Measurements from ENCODE around the gene TPX2.
A peak's percentile ranks its signal among the peaks of the same experiment; 100 is the strongest.

TPX2 gene

DNA sequence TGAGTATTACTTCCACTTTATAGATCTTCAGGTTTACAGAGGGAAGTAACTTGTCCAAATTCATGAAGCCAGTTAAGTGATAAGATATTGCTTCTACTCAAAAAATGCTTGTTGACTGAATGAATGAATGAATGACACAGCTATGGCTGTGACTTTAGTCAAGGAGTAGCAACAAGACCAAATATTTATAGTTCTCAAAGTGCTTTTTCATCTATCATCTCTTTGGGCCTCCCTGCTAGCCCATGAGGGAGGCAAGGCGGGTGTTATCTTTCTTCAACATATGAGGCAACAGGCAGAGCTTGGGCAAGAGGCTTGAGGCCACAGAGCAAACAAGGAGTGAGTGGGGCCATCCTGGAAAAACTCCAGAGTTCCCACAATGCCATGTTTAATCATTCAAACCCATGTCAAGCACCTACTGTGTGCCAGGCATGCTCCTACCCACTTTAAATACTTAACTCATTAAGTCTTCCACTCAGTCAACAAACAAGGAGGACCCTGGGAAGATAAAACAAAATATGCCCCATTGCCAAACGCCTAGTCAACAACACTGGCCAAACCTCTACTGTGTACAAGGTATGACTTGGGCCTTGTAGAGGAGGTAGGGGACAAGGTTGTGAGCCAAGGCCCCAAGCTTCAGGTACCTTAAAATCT lies 32.4 kb upstream of the TPX2 start:
- no peak for DNase-seq (ENCODE audit: low spot score)

DNA sequence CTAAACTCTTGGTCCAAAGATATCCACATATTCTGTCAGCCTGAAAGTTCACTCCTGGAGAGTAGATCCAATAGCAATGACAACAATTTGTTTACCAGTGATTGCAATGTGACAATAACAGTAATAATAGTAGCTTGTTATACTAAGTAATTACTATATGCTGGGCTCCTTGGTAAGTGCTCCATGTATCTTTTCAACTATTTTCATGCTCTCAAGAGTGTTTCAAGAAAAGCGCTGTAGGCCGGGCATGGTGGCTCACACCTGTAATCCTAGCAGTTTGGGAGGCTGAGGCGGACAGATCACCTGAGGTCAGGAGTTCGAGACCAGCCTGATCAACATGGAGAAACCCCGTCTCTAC lies 31.9 kb upstream of the TPX2 start:
- no peak for DNase-seq (ENCODE audit: low spot score)

DNA sequence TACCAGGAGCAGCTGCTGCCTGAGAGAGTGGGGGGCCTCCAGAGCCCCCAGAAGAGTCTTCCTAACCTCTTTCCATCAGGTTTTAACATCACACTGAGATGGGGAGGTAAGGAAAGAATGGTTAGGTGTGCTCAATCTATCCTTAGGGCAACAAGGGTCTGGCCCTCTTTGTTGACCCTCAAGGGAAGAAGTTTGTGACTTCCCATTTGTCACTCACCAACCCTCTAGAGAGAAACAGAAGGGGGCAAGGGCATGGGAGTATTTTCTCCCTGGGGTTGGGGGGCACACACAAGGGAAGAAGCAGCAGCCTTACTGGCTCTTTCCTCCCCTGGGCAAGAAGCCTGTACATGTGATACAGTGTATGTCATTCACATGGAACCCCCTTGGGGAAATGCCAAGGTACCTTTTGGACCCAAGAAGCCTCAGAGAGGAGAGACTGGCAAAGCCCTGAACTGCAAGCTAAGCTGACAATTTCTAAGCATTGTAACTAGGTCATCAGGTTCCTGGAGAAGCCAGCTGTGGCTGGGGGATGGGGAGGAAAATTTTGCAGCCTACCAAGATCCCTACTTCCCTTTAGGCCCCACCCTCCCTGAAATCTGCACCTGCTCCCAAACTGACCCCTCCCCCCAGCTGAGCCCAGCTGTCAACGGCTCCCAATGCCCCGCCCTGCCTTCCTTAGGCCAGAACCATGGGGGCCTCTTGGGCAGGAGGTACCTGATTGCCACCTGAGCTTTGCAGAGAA lies 30.9 kb upstream of the TPX2 start:
- DNase-seq (ENCODE audit: low spot score) = no peak

DNA sequence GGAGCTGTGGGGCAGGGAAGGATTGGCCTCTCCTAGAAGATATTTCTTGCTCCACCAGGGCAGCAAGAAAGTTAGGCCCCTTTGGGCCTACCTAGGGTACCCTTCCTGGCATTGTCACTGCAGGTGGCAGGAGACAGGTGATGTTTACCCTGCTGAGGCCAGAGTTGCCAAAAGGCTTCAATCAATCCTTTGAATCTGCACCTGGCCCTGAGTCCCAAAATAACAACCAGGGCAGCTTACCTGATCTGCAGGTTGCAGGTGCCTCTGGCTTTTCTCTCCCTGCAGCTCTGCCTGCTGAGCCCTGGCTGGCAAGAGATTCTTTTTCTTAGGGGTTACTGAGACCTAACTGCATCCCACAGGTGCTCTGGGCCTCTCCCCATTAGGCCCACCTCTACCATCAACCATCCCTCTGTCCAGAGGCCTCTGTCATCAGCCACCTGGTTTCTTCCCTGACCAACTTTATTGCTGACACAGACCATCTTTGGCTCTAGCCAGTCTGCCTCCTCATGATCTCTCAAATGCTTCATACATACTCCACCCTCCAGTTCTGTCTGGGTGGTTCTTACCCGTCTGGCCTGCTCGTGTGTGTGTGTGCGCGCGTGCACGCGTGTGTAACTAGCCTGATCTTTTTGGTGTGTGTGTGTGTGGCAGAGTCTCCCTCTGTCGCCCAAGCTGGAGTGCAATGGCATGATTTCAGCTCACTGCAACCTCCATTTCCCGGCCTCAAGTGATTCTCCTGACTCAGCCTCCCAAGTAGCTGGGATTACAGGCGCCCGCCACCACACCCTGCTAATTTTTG lies 30.2 kb upstream of the TPX2 start:
- no peak for DNase-seq (ENCODE audit: low spot score)

DNA sequence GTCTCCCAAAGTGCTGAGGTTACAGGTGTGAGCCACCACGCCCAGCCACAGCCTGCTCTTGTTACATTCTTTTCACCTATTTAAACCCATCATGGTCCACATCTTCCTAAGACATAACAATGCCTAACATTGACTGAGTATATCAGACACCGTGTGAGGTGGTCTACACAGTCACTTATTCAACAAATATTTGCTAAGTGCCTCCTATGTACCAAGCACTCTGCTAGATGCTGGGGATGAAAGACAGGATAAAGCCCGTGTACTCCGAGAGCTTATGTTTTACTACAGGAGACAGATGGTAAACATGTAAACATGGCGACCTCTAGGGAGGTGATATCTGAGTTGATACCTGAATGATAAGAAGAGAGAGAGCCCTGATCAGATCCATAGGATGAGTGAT lies 29.2 kb upstream of the TPX2 start:
- DNase-seq (ENCODE audit: low spot score) = no peak

DNA sequence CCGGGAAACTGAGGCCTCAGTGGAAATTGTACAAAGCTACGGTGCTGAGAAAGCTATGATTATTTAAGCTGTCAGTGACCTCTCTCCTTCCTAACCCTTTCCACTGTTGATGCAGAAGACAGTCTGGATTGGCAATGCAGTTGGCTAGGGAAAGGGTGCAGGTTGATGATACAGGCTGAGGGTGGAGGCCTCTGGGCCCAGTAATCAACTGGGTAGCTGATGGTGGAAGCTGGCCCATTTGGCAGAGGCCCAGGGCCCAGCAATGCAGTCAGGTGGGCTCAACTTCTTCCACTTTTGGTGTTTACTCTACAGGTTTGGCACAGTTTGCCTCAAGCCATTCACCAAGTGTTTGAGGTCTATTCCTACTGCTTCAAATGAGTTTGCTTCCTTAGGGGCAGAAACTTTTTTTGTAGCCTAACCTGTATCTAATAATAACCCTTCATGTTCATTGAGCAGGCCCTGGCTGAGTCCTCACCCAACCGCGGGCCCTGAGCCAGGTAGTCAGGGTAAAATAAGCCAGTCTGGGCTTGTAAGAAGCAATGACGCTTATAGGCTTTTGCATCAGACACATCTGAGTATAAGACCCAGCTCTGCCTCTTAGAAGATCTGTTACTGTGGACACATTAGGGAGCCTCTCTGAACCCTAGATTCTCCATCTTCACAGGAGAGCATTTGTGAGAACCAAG lies 28.5 kb upstream of the TPX2 start:
- DNase-seq (ENCODE audit: low spot score) = no peak

DNA sequence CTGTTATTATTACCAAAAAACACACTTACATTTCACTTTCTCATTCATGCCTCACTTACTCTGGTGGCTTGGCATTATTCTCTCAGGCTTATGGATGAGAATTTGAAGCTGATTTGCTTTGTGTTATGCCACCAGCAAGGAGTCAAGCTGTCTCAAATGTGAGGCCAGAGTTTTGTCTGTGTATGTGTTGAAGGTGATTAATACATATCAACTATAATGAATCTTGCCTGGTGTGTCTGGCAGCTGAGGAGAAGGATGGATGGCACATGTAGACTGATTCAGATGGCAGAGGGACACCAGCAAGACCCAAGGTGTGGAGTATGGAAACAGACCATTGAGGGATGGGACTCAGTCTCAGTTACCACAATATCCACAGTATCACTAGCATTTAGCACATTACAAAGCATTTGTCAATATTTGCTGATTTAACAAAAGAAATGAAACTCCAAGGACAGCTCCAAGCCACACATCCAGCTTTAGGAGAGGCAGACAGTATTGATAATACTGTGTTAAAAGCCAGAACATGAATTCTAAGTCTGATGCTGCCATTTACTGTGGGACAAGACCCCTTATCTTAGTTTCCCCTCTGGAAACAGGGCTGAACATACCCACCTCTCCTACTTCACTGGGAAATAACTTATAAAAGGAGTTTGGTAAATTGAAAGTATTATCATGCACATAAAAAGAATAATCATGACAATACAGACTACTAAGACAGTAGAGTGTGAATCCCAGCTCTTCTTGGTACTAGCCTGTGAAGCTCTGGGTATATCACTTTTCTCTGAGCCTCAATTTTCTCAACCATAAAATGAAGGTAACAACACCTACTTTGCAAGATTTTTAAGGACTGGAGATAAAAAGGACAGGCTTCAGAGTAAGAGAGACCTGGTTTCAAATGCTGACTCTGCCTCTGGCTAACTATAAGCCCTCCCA lies 27.6 kb upstream of the TPX2 start:
- no peak for DNase-seq (ENCODE audit: low spot score)

DNA sequence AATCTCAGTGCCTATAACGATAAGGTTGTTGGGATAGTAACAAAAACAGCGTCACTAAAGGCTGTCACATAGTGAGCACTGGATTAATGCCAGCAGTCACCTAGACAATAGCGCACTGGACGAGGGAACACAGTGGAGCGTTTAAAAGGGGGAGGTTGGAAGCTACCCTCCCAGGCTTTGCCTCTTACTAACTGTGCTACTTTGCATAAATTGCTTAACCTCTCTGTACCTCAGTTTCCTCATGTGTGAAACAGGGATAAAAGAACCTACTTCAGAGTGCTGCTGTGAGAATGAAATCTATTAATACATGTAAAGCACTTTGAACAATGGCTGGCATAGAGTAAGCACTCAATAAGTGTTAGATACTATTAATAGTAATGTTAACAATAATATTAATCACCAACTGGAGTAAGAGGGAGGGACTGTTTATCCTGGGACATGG lies 27.0 kb upstream of the TPX2 start:
- DNase-seq (ENCODE audit: low spot score) = no peak

DNA sequence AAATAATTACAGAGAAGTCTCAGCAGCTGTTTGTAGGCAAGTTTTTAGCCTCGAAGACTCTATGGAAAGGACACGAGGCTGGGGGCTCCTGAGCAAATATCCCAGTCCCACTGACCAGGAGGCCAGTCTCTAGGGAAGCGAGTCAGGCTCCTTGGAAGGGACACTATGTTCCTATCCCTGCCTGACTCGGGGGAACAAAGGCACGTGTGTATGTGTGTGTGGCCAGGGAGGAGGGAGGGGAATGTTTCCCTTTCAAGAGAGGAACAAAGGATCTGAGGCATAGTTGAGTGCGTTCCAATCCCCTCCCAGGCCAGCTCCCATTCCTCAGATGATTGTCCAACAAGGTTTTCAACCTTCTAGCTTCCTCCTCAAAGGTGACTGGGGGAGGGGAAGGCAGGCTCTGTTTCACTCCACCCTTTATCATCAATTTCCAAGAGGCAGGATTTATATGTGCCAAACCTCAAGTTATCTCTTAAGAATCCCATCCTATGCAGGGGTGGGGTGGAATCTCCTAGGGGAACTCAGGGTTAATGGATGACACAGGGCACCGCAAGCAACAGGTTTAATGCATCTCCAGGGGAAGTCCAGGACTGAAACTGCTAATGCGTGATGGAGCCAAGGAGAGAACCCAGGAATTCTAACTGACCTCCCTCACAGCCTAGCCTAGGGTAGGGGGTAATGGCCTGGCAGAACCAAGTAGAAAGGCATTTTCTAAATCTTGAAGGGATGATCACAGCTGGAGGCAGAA lies 26.4 kb upstream of the TPX2 start:
- no peak for DNase-seq (ENCODE audit: low spot score)

DNA sequence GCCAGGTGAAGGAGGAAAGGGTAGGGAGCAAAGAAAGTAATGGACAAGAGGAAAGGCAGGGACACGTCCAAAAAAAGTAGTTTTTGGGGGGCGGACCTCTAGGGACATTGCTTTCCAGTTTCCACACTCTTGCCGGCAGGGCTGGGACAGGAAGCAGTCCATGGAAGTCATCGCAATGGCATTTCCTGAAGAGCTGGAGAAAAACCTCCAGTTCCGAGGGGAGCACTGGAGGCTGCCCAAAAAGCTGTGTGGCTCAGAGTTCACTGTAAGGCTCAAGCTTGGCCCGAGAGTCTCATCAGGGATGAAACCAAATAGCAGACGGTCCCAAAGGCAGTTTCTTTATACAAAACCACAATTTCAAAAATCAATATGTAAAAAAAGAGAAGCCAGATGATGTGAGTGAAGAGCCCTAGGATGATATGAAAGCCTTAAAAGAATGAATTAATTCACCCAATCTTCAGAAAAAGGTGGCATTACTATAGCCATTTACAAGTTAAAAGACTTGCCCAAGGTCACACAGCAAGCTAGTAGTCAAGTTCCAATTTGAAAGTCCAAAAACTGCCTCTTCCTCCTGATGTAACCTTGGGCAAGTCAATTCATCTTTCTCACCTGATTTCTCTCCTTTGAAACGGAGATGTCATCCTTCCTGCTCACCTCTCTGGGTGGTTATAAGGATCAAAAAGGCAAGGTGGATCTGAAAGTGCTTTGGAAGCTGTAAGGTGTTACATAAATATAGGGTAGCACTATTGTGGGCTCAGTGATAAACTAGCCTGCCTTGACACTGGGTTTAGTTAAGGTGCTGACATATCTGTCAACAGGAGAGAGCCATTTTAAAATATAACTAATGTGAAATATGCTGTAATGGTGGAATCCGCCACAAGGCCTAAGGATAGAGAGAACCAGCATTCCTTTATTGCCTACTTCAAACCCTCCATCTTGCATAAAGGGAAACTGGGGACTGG lies 25.5 kb upstream of the TPX2 start:
- no peak for DNase-seq (ENCODE audit: low spot score)

DNA sequence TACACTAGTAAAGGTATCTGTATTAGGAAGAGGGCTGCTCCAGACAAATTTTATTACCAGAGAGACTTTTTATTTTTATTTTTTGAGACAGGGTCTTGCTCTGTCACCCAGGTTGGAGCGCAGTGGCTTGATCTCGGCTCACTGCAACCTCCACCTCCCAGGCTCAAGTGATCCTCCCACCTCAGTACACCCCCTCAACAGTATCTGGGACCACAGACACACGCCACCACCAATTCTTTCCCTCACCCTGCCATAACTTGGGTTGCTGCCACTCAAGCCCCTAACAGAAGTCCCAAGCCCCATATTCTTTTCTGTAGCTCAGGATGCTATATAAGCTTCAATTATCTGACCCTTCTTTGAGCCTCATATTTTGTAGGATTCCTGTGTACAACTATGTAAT lies 23.3 kb upstream of the TPX2 start:
- no peak for DNase-seq (ENCODE audit: low spot score)

DNA sequence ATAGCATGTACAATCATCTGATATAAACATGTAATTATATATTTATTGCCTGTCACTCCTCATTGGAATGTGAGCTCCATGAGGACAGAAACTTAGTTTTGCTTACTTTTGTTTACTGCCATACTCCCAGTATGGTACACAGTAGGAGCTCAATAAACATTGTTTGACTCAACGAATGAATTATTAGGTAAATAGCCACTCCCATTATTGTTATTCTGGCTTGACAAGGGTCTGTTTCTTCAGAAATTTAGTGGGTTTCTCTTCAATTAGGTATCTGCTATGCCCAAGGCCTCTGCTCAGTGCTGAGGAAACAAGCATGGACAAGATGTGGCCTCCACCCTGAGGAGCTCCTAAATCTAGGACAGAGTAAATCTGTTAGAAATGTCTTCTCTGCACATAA lies 22.7 kb upstream of the TPX2 start:
- no peak for DNase-seq (ENCODE audit: low spot score)

DNA sequence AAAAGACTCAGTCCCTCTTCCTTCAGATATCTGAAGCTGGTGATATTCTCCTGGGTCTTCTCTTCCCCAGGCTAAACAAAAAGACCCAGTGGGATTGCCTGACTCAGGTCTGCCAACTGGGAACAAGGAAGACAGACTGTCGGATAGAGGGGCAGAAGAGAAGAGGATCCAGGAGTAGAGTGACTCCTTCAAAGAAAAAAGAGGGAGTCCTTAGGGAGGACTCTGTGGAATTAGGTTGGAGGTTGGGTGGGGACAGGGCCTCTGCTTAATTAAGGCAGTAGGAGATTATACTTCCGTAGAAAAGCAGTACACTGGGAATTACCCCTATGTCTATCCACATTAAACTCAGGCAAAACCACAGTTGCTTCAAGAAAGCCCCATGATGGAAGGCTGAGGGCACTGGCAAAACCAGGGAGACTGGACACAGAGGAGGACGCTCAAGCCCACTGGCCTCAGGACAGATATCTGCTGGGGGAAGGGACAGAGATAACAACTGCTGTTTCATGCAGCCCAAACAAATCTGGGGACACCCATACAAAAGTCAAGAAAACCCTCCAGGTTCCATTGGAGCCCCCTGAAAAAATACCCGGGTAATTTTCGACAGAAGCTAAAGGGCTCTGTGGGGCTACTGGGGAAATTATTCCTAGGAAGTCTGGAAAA lies 22.1 kb upstream of the TPX2 start:
- DNase-seq (ENCODE audit: low spot score) = no peak

DNA sequence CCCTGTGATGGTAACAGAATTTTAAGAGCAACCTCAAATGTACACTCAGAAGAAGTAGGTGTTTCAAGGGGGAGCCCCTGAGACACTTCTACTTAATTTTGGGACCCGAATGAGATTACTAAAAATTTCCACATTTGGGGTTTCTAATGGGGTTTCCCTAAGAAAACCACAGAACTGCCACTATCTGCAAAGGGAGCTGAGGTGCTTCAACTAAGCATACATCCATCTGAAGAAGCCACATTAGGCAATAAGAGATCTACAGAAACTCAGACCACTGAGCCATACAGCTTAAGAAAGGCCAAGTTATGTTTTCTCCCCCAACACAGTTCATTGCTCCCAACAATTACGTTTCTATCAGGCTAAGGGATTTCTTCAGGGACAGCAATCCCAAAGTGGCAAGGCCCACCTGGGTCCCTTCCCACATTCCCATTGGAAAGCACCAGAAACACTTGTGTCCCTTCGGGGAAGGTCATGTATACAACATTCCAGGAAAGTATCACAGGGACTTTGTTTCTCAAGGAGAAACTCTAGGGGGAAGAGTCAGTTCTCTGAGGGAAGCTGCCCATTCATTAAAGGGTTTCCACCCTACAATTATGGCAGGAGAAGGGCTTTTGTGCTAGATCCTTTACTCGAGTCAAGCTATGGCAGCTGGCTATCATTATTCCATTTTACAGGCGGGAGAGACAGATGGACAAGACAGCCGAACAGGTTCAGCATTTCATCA lies 21.4 kb upstream of the TPX2 start:
- peak; percentile 33 for DNase-seq (ENCODE audit: low spot score)

DNA sequence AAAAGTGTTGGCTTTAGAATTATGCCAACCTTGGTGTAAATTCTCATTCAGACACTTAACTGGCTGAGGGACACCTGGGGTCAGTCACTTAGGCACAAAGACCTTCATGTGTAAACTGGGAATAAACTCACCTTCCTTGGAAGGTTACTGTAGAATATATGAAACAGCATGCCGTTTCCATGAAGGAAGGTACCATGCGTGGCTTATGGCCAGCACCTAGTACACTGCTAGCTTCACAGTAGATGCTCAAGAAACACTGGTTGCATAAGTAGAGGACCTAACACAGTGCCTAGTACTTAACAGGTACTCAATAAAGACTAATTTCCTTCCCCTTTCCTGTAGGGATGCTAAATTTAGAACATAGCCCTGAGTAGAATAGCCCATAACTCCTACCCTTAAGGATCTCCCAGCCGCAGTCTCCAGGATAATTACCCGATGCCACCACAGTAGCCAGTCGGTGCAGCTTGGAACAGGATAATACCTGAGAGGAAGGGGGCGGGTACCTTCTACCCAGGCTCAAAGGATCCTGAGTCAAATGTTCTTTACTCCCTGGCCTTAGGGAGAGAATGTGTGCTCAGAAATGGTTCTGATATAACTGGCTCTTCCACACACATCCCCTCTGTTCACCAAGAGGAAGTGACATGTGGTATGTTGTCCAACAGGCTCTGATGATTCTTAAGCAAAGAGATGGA lies 20.0 kb upstream of the TPX2 start:
- no peak for DNase-seq (ENCODE audit: low spot score)

DNA sequence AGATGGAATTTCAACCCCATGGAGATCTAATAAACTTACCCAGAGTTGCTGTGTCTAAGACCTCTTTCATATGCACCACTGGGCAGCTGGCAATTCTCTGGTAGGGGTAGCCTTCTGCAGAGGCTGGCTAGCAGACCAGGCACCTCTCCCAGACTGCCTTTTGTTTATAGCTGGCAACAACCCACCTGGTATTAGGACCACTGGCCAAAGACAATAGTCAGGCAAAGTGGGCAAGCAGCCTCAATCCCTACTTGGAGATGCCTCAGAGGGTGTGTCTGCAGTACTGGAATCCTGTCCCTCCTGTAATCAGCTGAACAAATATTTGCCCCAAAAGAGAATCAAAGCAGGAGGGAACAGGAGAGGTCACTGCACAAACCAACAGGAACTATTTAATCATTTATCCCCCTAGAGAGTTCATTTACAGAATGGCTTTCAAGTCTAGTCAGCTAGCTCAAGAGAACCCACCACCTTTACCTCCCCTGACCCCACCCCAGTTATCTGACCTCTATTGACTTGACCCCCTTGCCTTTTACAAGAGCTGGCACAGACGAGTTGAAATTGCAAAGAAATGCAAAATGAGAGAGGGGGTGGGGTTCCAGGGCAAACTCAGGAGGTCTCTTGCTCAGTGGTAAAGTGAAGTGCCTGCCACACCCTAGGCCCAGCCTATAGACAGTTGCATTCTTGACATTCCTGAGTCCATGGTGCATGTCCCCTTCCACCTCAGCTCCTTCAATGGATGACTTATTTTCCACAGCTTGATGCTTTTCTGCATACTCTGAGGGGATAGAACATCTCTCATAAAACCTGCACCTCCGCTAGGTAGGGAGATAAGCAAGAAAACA lies 19.2 kb upstream of the TPX2 start:
- DNase-seq (ENCODE audit: low spot score) = no peak

All from CD4-positive, alpha-beta T cell treated with Interleukin-6 at 100 ng/mL for 8 hours (primary cell).